Vagina (tissue), 2 donors: ENCODE results near the gene RITA1.

Experiments
- POLR2A ChIP-seq, 2 donors: fragments of 450-650 bp; IDR thresholded peaks; one replicate each; pipeline ENCODE4 v1.6.1; 2017; ENCODE audit warnings: antibody characterized with exemption in 2 of 2, mild to moderate bottlenecking in 2 of 2, moderate library complexity in 2 of 2
- POLR2AphosphoS5 ChIP-seq, 2 donors: sonication (generic); formaldehyde crosslinking; IDR thresholded peaks; one replicate each; pipeline ENCODE4 v1.9.0; 2017; ENCODE audit warnings: antibody characterized with exemption in 2 of 2, mild to moderate bottlenecking in 2 of 2, low read depth in 1 of 2; ENCODE audit not compliant: insufficient read depth in 1 of 2
- TF ChIP-seq, protein P1 (sequence below), 3 experiments: fragments of 450-650 bp in 2 of 3; fragments of 200-600 bp in 1 of 3; sonication (generic) in 1 of 3; IDR thresholded peaks; one replicate each; pipeline ENCODE4 v1.5.1; 2017 to 2019; ENCODE audit warnings: antibody characterized with exemption in 3 of 3, mild to moderate bottlenecking in 2 of 3, moderate library complexity in 2 of 3

GRCh38 chr12:113204804-113205203, 19.3 kb downstream of the RITA1 start:
- TF ChIP-seq, protein P1, sequence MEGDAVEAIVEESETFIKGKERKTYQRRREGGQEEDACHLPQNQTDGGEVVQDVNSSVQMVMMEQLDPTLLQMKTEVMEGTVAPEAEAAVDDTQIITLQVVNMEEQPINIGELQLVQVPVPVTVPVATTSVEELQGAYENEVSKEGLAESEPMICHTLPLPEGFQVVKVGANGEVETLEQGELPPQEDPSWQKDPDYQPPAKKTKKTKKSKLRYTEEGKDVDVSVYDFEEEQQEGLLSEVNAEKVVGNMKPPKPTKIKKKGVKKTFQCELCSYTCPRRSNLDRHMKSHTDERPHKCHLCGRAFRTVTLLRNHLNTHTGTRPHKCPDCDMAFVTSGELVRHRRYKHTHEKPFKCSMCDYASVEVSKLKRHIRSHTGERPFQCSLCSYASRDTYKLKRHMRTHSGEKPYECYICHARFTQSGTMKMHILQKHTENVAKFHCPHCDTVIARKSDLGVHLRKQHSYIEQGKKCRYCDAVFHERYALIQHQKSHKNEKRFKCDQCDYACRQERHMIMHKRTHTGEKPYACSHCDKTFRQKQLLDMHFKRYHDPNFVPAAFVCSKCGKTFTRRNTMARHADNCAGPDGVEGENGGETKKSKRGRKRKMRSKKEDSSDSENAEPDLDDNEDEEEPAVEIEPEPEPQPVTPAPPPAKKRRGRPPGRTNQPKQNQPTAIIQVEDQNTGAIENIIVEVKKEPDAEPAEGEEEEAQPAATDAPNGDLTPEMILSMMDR (IDR thresholded peaks at IDR 0.05) = no peak
- TF ChIP-seq POLR2AphosphoS5 (IDR thresholded peaks at IDR 0.05; ENCODE audit: insufficient read depth in 1 of 2, low read depth in 1 of 2) = no peak
- no peak for TF ChIP-seq POLR2A (IDR thresholded peaks at IDR 0.05)
